ENCODE data around the gene HOXD11.
A peak's percentile ranks its signal among the peaks of the same experiment; 100 is the strongest.

HOXD11 gene

DNA sequence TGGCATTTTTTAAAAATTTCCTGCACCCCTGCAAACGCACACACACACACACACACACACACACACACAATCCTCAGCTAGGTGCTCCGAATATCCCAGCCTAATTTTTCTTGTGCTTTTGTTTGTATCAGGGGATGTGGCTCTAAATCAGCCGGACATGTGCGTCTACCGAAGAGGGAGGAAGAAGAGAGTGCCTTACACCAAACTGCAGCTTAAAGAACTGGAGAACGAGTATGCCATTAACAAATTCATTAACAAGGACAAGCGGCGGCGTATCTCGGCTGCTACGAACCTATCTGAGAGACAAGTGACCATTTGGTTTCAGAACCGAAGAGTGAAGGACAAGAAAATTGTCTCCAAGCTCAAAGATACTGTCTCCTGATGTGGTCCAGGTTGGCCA lies 12.7 kb upstream of the HOXD11 start:
- DNase-seq (ENCODE audit: low read depth), result no peak

DNA sequence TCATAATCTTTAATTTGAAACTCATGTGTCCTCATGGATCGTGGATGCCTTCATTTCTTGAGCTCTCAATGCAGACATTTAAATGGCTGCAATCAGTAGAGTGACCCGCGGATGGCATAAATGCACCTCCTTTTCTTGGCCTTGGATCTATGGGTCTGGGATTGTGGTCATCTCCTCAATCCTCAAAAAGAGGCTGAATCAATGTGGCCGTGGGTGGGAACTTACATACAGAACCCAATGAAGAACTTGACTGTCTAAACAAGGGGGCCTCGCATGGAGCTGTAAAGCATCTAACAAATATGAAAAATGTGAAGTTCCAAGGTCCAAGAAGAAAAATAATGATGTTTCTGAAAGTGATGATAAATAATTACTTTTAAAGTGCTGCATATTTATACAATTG lies 11.7 kb upstream of the HOXD11 start:
- no peak for DNase-seq (ENCODE audit: low read depth)

DNA sequence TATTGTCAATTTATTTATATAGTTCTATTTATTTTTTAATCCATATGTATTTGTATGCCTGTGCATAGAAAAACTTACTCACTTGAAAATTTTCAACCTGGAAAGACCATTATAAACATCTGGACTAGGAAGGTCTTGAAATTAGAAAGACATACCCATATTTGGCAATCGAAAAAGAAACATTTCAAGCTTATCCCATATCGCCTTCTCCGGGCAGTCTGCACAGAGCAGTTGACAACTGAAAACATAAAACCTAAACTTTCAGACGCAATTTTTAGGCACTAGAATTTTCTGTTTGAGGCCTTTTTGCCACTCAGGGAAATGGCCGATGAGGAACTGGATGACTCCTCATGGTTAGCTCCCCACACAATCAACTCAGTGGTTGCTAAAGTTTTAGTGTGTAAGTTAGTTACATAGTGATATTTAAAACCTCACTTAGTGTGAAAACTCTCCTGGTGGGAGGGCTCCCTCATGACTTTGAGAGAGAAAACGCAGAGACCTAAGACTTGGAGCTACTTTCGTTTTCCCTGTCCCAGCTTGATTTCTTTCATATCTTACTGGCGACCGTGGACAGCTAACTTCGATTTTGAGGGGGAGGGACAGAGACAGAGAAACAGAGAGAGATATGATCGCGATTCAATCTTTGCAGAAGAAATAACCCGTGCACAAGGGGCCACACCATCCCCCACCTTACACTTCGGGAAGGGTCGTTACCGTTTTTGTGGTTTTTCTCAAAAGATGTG lies 10.7 kb upstream of the HOXD11 start:
- no peak for DNase-seq (ENCODE audit: low read depth)

DNA sequence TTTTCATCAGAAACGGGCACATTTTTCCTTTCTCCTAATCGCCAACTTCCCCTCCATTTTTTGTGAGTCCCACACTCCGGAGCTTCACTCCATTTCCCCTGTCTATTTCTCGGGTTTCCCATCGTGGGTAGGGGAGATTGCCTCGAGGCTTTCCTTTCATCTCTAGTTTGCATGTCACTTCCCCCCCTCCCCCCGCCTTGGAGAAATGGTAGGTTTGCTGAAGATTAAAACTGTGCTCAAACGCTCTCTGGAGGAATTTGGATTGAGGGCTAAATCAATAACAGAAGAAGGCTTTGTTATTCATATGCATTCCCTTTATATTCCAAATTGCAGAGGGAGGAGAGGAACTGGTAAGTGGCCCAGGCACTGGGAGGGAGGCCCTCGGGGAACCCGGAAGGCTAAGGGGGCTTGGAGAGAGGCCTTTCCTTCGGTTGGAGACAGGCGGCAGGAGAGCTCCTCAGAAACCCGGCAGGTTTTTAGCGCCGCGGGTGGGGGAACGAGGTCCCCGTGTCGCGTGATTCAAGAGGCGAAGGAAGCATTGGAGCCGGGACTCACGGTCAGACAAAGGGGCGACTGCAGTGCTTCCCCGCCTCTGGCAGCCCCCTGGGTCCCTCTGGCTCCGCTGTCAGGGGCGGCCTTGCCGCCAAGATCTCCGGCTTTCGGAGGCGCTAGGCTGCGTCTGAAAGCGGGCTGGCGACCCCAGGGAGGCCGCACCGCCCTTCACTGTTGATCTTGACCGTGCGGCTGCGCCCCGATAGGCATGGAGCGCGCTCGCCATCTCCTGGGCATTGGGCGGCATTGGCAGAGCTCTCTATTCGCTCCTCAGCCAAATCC lies 9.9 kb upstream of the HOXD11 start:
- peak; percentile 29 for DNase-seq (ENCODE audit: low read depth)

DNA sequence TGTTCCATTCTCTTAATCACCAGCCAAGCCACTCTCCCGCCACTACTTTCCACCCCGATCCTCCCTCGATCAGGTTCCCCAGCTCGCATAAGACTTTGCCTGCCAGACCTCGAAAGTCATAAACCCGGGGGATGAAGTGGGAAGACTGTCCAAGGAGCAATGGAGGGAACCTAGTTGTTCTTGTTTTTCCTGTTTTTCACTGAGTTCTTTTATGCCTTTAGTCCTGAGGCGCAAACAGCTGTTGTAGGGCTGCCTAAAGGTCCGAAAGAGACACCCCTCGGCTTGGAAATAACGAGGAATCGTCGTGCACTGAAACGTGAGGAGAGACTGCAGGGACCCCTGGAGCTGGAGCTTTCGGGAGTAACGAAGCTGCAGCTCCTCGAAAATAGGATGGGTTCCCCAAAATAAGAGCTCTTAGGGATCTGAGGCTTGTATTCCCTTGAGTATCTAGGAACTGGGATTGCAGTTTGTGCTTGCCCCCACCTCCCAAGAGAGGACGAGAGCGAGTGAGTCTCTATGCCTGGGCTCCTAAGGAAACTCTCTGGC lies 9.2 kb upstream of the HOXD11 start:
- DNase-seq (ENCODE audit: low read depth), result no peak

DNA sequence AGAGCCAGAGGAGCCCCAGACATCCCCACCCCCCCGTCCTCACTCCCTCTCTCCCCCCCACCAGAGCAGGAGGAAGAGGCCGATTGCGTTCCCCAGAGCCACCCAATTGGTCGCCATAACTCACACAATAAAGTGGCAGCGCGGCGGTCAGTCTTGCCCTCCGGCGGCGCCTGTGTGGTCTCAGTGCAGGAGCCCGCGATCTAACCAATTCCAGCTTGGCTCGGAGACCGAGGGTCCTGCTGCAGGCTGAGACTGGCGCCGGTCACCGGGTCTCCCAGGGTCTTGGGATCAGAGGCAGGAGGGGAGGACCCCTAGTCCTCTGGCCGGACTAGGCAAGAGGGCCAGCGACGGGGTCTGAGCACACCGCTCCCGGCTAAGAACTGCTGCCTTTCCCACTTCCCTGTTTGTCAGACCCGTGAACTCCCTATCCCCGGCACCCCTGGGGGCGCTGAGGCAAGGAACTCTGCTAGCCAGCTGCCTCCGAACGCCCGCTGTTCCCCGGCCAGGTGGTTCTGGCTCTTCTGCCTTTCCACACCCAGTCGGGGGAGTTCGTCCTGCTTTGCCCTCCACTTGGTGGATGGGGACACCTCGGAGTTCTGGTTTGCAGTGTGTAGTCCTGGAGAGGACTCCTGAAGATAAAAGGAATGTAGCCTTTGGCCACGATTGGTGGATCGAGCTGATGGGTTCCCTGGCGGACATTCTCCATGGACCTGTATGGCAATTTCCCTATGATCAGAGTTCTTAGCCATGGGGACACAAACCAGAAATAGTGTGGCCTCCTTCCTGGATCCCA lies 8.5 kb upstream of the HOXD11 start:
- DNase-seq (ENCODE audit: low read depth), result no peak

DNA sequence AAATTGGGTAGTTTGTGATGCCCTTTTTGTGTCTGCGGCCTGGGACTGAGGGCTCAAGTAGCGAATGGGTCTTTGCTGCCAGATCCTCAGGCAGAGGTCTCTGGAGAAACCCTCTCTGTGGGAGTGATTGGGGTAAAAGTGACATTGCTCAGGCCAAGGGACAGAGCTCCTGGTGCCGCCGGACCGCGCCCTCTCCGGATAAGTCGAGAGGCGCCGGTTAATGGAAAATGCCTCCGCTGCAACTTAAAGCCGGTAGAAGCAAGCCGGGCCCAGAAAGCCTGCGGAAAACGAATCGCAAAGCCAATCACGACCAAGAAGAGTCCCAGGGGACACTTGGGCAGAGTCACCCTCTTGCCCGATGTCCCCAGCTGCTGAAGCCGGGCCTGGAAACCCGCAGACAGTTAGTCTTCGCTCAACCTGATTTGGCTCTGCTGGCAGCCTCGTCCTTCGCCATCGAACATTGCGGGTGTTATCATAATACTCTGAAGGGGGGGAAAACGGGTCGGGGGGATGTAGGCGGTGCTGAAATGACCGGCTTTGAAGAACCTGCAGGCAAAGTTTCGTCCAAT lies 7.8 kb upstream of the HOXD11 start:
- DNase-seq (ENCODE audit: low read depth), result no peak

DNA sequence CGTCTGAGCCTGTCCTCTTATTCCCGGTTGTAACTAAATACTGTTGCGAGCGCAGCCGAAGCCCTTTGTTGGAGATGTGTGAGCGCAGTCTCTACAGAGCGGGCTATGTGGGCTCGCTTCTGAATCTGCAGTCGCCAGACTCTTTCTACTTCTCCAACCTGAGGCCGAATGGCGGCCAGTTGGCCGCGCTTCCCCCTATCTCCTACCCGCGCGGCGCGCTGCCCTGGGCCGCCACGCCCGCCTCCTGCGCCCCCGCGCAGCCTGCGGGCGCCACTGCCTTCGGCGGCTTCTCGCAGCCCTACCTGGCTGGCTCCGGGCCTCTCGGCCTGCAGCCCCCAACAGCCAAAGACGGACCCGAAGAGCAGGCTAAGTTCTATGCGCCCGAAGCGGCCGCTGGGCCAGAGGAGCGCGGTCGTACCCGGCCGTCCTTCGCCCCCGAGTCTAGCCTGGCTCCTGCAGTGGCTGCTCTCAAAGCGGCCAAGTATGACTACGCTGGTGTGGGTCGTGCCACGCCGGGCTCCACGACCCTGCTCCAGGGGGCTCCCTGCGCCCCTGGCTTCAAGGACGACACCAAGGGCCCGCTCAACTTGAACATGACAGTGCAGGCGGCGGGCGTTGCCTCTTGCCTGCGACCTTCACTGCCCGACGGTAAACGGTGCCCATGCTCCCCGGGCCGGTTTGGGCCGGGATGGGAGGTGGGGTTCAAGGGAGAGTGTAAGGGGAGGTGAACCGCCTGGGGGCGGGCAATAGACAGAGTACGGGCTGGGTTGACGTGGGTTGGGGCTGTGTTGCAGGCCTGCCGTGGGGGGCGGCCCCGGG lies 7.1 kb upstream of the HOXD11 start, which contains the start of gene HOXD12:
TSS of gene HOXD12 (plus strand) at position 68 of the 819 bp plus-strand sequence. CDS start at position 75, 7 bp downstream.
- DNase-seq (ENCODE audit: low read depth), result no peak

DNA sequence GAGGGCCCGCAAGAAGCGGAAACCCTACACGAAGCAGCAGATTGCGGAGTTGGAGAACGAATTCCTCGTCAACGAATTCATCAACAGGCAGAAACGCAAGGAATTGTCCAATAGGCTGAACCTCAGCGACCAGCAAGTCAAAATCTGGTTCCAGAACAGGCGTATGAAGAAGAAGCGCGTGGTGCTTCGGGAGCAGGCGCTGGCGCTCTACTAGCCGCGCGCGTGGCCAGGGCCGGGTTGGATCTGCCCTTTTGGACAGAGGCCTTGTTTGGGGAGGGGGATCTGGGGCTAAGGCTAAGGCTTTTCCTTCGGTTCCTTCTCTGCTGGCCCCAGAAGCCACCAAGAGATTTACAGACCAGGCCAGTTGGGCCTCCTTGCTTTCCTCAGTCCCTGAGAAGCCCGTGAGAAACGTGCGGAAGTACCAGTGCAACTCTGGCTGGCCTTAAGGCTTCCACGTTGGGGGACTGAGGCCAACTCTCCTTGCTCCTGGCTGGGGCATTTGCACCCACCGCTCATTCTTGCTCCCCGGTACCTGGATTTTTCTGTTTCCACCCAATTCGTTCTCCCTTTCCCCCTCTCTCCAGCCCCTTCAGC lies 6.4 kb upstream of the HOXD11 start:
- DNase-seq (ENCODE audit: low read depth), result no peak

DNA sequence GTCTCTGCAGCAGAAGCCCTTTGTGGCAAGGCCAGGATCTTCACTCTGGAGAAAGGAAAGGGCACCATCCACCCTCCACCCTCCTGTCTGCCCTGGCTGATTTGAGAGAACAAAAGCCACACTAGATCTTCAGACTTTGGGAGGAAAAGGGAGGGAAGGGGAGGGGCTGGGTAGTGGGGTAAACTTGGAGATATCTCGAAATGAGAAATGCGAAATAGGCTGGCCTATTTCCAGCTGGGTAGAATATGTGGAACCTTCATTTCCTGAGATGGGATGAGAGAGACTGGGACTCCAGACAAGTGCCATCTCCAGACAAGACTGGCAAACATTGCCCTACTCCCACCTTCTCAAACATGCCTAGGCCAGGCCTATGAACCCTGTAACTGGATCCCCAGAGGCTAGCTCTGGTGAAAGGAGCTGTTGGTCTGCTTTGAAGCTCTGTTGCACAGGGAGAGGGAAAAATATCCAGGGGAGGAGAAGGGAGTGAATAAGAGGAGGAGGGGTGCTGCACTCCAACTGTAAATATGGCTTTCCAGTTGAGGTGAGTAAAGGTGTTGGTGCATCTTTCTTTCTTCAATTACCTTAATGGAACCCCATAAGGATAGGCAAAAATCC lies 5.8 kb upstream of the HOXD11 start:
- DNase-seq (ENCODE audit: low read depth), result no peak

DNA sequence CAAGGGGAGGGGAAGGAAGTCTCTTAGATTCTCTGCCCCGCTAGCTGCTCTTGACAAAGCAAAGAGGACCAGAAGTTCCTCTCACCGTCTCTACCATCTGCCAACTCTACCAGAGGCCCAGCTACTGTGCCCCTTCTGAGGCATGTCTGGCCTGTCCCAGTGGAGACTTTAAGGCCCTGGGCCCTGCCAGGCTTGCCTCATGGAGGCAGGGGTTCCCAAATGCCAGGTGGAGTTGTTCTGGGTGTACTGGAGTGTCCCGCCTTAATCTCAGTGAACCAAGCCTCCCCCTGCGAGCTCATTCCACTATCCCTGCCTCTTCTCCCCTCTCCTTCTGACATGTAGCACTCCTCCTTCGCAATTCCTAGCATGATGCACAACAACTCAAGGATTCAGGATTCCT lies 5.2 kb upstream of the HOXD11 start:
- no peak for DNase-seq (ENCODE audit: low read depth)

DNA sequence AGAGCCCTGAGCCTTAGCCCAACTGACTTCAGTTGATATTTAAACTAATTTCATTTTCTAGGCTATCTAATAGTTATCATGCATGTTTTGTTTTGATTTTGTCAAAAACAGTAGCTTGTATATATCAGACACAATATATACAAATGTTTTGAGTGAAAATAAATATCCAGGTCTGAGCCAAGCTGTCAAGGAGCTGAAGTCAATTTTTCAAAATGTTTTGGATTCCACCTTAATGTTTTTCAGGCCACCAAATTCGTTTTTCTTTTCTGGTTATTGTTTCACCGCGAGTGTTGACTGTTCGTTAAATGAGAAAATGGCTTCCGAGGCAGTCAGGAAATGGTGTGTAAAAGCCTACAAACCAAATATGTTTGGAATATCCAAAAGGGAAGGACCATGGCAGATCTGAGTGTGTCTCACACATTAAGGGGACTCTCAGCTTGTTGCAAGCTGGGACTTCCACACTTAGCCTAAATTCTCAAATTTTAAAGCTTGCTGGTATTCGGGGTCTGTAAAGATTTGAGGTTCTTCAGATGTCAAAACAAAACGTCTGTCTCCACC lies 4.7 kb upstream of the HOXD11 start:
- DNase-seq (ENCODE audit: low read depth), result no peak

DNA sequence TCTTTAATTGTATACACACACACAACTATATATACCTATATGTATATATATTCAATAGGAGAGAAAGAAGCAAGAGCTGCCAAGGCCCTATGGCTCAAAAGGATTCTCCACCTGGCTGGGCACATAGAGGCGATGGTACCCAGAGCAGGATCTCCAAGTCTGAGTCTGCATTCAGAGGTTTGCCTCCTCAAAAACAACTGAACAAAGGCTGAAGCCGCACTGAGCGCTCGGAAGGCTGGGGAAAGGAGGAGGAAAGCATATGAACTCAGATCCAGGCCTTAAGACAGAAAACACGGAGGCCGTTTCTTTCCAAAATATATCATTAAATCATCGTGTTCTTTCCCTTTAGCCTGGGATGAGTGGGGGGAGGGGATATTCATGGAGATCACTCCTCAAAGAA lies 3.9 kb upstream of the HOXD11 start:
- no peak for DNase-seq (ENCODE audit: low read depth)

DNA sequence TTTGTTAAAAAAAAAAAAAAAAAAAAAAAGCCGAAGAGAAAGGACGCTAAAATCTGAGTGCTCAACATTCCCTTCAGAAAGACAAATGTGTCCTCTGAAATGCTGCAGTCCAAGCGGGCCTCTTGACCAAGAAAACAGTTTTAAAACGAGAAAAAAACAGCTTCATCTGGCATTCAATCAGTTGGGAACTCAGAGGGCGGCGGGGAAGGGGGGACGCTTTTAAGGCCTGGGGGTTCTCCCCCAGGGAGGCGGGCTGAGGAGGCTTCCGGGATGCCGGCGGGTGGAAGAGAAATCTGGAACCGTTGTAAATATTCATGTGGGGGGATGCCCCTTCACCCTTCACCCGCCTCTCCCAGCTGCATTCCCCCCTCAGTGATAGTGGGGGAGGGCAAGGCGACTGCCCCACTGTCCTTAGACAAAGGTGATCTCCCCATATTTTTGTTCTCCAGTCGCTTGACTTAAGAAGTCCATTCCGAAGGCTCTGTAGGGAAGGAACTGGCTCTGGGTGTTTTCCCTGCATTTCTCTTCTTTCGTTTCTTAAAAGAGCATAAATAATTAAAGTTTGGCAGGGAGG lies 3.3 kb upstream of the HOXD11 start:
- DNase-seq (ENCODE audit: low read depth), result no peak

DNA sequence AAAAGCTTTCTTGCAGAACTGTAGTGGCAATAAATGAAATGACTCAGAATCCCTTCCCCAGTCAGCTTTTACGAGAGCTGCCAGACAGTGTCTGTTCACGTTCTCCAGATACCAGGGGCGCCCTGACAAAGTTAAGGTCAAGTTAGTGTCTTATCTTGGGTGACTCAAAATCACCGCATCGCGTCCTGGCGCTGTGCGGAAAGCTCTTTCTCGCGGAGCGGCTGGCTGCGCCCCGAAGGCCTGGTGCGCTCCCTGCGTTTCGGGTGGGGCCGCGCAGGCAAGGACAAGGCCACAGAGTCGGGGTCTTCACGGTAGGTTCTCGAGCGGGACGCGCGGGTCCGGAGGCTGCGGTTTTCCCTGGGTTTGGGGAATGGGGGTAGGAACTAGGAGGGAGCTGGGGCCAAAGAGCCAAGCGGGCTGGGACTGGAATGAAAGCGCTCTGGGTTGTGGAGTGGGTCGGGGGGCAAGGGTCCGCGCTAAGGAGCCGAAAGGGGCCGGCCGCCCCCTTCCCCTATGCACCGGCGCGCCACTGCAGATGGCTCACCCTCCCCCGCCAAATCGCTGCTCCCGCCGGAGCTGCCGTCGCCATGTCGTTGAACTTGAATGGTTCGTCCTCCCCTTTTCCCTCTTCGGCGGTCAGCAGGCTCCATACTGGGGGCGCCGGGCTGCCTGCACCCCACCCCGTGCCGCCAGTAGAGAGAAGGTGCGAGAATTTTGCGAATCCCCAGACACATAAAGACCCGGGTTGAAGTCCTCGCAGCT lies 2.6 kb upstream of the HOXD11 start:
- no peak for DNase-seq (ENCODE audit: low read depth)

DNA sequence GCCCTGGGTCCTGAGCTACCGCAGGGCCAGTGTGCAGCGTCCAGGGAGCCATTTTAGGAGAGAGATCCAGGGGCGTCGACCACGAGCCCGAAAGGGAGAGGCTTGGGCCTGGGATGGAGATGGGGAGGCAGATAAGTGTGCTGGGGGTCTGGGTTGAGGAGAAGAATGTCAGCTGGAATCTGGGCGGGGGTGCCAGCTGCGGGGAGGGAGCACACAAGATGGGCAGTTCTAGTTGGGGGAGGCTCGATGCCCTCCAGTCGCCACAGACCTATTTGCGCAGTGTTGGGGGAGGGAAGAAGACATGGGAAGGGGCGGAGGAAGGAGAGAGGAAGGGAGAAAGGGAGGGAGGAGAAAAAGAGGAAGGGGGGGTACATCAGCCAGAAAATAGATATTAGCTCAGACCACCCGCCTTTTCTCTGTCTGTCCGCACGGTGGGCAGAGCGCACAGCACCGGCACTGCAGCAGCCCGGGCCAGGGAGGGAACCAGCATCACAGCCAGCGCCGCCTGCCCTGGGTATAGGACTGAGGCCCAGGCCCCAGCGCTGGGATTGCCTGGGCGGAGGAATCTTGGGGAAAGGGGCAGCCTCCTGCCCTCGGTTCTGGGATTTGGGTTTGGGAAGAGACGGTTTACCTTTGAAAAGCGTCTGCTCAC lies 1.9 kb upstream of the HOXD11 start:
- DNase-seq (ENCODE audit: low read depth), result no peak

DNA sequence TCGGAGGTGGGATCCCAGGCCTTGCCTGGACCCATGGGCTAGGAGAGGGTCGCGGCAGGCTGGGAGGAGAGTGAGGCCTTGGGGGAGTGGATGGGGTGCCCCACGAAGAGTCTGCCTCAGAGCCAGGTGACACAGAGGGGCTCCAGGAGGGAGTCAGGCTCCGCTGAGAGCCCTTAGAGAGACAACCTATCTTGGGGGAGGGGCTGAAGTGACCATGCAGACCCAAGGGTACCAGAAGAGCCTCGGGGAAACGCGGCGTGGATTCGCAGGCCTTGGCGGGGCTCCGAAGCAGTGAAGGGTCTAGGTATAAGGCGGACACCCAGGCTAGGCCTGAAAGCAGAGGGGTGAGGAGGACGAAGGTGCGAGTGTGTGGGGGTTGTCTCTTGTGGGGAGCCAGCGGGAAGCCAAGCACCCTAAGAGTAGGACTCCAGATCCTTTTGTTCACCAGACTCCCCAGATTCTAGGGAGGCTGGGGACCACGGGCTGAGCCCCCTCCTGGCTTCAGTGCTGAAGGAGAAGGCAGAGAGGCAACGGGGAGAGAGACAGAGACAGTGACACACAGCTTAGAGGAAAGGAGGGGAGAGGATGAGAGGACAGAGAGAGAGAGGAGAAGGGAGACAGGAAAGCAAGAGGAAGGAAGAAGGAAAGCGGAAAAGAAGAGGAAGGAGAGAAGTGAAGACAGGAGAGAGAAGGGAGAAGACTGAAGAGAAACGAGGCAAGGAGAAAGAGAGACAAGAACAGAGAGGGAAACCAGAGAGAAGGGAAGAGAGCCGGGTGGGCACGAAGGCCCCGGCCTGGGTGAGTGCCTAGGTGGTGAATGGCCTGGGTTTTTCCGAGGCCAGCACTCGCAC lies 1.1 kb upstream of the HOXD11 start:
- DNase-seq (ENCODE audit: low read depth), result no peak

Measured in stimulated activated CD8-positive, alpha-beta memory T cell treated with anti-CD3 and anti-CD28 coated beads, Interleukin-12 subunit alpha, Interleukin-12 subunit beta, amount 100 ng/mL, for 1 hour (primary cell).